Measurements from ENCODE around the gene NCAM2. TPM values are rescaled to one million over a fixed set of nuclear protein-coding genes. Genes with fewer than 3 reads are reported as not detected.

The NCAM2 gene
- total and polyA plus RNA-seq, 2 of the 4 experiments (the other 2 are of a cell fraction), result 2.7 to 5.0 TPM

DNA sequence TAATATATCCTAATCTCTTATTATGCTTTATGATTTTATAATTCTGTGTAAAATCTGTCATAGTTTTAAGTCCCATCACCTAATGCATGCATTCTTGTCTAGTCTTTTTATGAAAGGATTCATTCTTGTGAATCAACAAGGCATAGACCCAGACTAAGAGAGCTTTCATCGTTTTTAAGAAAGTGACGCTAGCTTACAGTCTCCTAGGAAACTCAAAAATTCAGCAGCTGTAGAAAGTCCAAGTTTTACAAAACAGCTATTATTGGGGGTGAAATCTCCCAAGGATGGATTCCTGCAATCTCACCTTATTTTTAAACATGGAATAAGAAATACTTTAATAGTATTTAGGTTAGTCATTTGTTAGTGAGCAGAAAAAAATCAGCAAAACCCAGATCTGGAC lies 104.7 kb downstream of the NCAM2 start:
- ChIA-PET CTCF (no interaction called here), POLR2A (ENCODE audit: unreplicated experiment) (no interaction called here)
- H3K27me3 ChIP-seq (ENCODE audit: control insufficient read depth, insufficient read depth, low read length), result no peaks in the 10 kb centered on the region
- no peak overlapping the region for H3K4ac ChIP-seq (ENCODE audit: low read depth, low read length)
- DNase-seq (no peak), ATAC-seq (ENCODE audit: low read depth) (no peak)
- no TSS peak for BruUV-seq (replicated peaks)
- no peak overlapping the region for H3K18ac ChIP-seq (ENCODE audit: low read depth, low read length)
- no peak overlapping the region for H2BK20ac ChIP-seq (ENCODE audit: low read depth, low read length)
- intact Hi-C loops (cut with micrococcal nuclease), result loop anchor here (1.0 kb wide), 1 partner anchor 104 kb away; no protein-coding TSS in a partner anchor
- H2BK120ac ChIP-seq (ENCODE audit: low read depth, low read length), result no peak overlapping the region
- no peaks in the 10 kb centered on the region for H3K36me3 ChIP-seq (ENCODE audit: control insufficient read depth, insufficient read depth, low read length)
- no peak overlapping the region for H2AK5ac ChIP-seq (ENCODE audit: low read depth, low read length)
- H3K9ac ChIP-seq (ENCODE audit: low read depth, low read length), result no peak overlapping the region
- no peak overlapping the region for H3K56ac ChIP-seq (ENCODE audit: extremely low read depth, insufficient read depth, low read length)
- TF ChIP-seq CHD1 (IDR thresholded peaks at IDR 0.05; ENCODE audit: low read depth, low read length) (no peak), POLR2A (IDR thresholded peaks at IDR 0.05; ENCODE audit: low read depth, low read length) (no peak), BHLHE40 (IDR thresholded peaks at IDR 0.05; ENCODE audit: low read depth, low read length) (no peak), FOS (IDR thresholded peaks at IDR 0.05; ENCODE audit: low read depth, low read length) (no peak), MAZ (IDR thresholded peaks at IDR 0.05; ENCODE audit: borderline replicate concordance, low read depth, low read length) (no peak), MAFK (IDR thresholded peaks at IDR 0.05; ENCODE audit: low read depth, low read length) (no peak), RFX5 (IDR thresholded peaks at IDR 0.05; ENCODE audit: low read depth, low read length) (no peak), RAD21 (IDR thresholded peaks at IDR 0.05; ENCODE audit: low read length) (no peak), RCOR1 (IDR thresholded peaks at IDR 0.05; ENCODE audit: insufficient replicate concordance, low read length) (no peak), CEBPB (IDR thresholded peaks at IDR 0.05; ENCODE audit: low read depth, low read length) (no peak), MXI1 (IDR thresholded peaks at IDR 0.05; ENCODE audit: borderline replicate concordance, low read depth, low read length) (no peak), SMC3 (IDR thresholded peaks at IDR 0.05; ENCODE audit: low read depth, low read length) (no peak), NFE2L2 (IDR thresholded peaks at IDR 0.05; ENCODE audit: low read depth, low read length) (no peak)
- TF ChIP-seq, protein P1, sequence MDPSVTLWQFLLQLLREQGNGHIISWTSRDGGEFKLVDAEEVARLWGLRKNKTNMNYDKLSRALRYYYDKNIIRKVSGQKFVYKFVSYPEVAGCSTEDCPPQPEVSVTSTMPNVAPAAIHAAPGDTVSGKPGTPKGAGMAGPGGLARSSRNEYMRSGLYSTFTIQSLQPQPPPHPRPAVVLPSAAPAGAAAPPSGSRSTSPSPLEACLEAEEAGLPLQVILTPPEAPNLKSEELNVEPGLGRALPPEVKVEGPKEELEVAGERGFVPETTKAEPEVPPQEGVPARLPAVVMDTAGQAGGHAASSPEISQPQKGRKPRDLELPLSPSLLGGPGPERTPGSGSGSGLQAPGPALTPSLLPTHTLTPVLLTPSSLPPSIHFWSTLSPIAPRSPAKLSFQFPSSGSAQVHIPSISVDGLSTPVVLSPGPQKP (IDR thresholded peaks at IDR 0.05; ENCODE audit: borderline replicate concordance, low read depth, low read length), result no peak
- TF ChIP-seq, protein P2, sequence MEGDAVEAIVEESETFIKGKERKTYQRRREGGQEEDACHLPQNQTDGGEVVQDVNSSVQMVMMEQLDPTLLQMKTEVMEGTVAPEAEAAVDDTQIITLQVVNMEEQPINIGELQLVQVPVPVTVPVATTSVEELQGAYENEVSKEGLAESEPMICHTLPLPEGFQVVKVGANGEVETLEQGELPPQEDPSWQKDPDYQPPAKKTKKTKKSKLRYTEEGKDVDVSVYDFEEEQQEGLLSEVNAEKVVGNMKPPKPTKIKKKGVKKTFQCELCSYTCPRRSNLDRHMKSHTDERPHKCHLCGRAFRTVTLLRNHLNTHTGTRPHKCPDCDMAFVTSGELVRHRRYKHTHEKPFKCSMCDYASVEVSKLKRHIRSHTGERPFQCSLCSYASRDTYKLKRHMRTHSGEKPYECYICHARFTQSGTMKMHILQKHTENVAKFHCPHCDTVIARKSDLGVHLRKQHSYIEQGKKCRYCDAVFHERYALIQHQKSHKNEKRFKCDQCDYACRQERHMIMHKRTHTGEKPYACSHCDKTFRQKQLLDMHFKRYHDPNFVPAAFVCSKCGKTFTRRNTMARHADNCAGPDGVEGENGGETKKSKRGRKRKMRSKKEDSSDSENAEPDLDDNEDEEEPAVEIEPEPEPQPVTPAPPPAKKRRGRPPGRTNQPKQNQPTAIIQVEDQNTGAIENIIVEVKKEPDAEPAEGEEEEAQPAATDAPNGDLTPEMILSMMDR (conservative IDR thresholded peaks at IDR 0.05; ENCODE audit: low read depth, low read length), result no peak
- TF ChIP-seq, protein P3, sequence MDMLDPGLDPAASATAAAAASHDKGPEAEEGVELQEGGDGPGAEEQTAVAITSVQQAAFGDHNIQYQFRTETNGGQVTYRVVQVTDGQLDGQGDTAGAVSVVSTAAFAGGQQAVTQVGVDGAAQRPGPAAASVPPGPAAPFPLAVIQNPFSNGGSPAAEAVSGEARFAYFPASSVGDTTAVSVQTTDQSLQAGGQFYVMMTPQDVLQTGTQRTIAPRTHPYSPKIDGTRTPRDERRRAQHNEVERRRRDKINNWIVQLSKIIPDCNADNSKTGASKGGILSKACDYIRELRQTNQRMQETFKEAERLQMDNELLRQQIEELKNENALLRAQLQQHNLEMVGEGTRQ (IDR thresholded peaks at IDR 0.05; ENCODE audit: low read depth, low read length), result no peak
- H3K9me3 ChIP-seq (ENCODE audit: control insufficient read depth, insufficient read depth, low read length), result no peaks in the 10 kb centered on the region
- no peak overlapping the region for H4K5ac ChIP-seq (ENCODE audit: low read depth, low read length)
- no peak overlapping the region for H2AK9ac ChIP-seq (replicated peaks; ENCODE audit: low read depth, low read length, poor library complexity)
- in situ Hi-C loops (cut with MboI; ENCODE audit: low sequenced_read_pairs), result no loop called here
- no peaks in the 10 kb centered on the region for H3K79me1 ChIP-seq (ENCODE audit: low read depth in 1 of 2, low read length in 2 of 2)
- no peak overlapping the region for H3K27ac ChIP-seq (ENCODE audit: insufficient read depth, low read length)
- H3K23ac ChIP-seq (ENCODE audit: low read depth, low read length), result no peak overlapping the region
- H3K14ac ChIP-seq (replicated peaks; ENCODE audit: low read depth, low read length), result no peak overlapping the region
- 0 out of 2 replicates have a peak, but pooled peaks cover 1% of the 10 kb centered on the region for H3K4me1 ChIP-seq (ENCODE audit: control insufficient read depth, insufficient read depth, low read length)
- no peak overlapping the region for H3K4me2 ChIP-seq (ENCODE audit: low read depth, low read length)
- no peak overlapping the region for H2BK15ac ChIP-seq (ENCODE audit: low read depth, low read length)
- dilution Hi-C loops (cut with HindIII; ENCODE audit: low sequenced_read_pairs, unreplicated experiment), result no loop called here
- H3K9me1 ChIP-seq (ENCODE audit: insufficient read depth, low read length), result no peaks in the 10 kb centered on the region
- H4K20me1 ChIP-seq (ENCODE audit: insufficient read depth, low read length), result no peaks in the 10 kb centered on the region
- H2AFZ ChIP-seq (replicated peaks; ENCODE audit: low read length, poor library complexity), result no peak overlapping the region
- no peak overlapping the region for H2BK5ac ChIP-seq (ENCODE audit: low read depth, low read length, poor library complexity, severe bottlenecking)
- no CpG with 5 or more reads among the region's 2 CpGs for WGBS, 2 experiments (ENCODE audit: extremely low coverage in 2 of 2, insufficient read length in 1 of 2)
- no peak overlapping the region for H4K91ac ChIP-seq (ENCODE audit: insufficient read depth, low read depth, low read length)
- no peak overlapping the region for H3K4me3 ChIP-seq (ENCODE audit: insufficient read depth, low read depth, low read length)
- no peak overlapping the region for H4K8ac ChIP-seq (ENCODE audit: low read depth in 2 of 2, low read length in 2 of 2)
